Posterior cingulate gyrus (tissue), 11 donors: ENCODE data around the gene TENM3.

ENCODE experiments used
- DNase-seq, 10 donors: peaks; one replicate each; pipeline versions ENCODE4 v3.0.0 to v3.0.0-alpha.2; 2020 to 2021; ENCODE audit warnings: mixed read lengths in 3 of 10
- intact Hi-C: fragments of 100-400 bp; cut with DNase I; formaldehyde crosslinking; loops from one replicate; pipeline ENCODE4 v1.15.1; 2023

Gene TENM3

GRCh38 chr4:182842759-182843390 lies 599.7 kb downstream of the TENM3 start:
- intact Hi-C loops, result no loop called here
- peak in 2 of 10 donors; percentile 25 to 62 for DNase-seq

GRCh38 chr4:182843808-182844325 lies 600.7 kb downstream of the TENM3 start:
- DNase-seq, result peak in 2 of 10 donors; percentile 6 to 30
- intact Hi-C loops, result no loop called here

DNA sequence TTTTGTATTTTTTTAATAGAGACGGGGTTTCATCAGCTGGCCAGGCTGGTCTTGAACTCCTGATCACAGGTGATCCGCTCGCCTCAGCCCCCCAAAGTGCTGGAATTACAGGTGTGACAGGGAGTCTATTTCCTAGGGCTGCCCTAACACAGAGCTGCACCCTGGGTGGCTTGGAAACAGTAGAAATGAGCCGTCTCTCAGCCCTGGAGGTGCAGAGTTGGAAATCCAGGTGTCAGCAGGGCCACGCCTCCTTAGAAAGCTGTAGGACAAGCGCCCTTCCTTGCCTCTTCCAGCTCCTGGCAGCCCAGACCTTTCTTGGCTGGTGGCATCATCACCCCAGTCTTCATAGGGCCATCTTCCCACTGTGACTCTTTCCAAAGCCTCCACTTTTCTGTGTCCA lies 602.4 kb downstream of the TENM3 start:
- intact Hi-C loops, result no loop called here
- DNase-seq, result peak in 2 of 10 donors; percentile 27 to 55

- intact Hi-C loops, result no loop called here
- peak in 2 of 10 donors; percentile 49 to 66 for DNase-seq
These were observed 602.8 kb downstream of the TENM3 start for GRCh38 chr4:182846036-182846435.

DNA sequence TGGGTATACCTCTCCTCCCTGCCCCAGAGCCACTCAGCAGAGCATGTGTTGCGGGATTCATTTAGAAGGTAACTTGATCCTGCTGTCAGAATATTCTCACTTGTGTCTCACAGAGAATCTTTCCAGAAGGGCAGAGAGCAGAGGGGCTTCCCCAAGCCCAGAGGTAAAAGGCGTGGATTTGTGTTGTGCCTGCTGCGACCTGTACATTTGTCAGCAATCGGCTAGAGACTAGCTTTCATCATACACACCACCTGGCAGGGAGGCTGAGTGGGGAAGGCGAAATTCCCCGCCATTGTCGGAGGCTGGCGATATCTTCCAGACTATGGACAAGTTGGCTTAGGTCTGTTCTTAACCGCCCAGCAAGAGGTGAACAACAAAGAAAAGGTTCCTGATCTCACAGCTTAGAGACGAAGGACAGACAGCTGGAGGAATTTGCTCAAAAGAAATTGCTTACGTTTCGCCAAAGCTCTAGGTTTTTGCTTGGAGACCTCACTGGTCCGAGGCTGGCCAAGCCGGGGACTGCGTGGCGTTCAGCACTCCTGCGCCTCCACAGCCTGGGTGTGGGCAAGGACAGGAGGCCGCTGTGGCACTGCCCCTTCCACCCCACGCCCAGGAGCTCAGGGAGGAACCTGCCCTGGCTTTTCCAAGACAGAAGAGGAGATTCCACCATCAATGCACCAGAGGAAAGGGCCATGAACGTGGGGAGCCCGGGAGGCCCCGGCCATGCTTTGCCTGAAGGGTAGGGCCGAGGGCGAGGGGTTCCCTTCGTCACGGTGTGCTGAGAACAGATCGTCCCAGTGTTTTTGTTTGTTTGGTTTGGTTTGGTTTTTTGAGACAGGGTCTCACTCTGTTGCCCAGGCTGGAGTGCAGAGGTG lies 604.6 kb downstream of the TENM3 start:
- intact Hi-C loops, result no loop called here
- DNase-seq, result peak in 2 of 10 donors; percentile 49 to 56

- intact Hi-C loops, result no loop called here
- DNase-seq, result no peak
These were observed 605.5 kb downstream of the TENM3 start for GRCh38 chr4:182848685-182849084.
